H1 (cell line): ENCODE data around the gene TEAD2. TPM values are rescaled to one million over a fixed set of nuclear protein-coding genes. Genes with fewer than 3 reads are reported as not detected.

Source experiments
- CTCF ChIA-PET: fragments of 300-600 bp; sonication (Branson Sonifier 250); formaldehyde crosslinking; loops from one replicate; lab custom pipeline; 2021; ENCODE audit not compliant: partially characterized antibody; lab: Charles Lee
- POLR2A ChIA-PET: fragments of 300-600 bp; sonication (Branson Sonifier 250); formaldehyde crosslinking; loops from one replicate; lab custom pipeline; 2021; ENCODE audit warnings: inconsistent platforms; ENCODE audit not compliant: partially characterized antibody; lab: Charles Lee
- DNase-seq, 2 experiments: peaks; one replicate each; pipeline versions ENCODE4 v3.0.0 to v3.0.0-alpha.2; 2010 to 2022; ENCODE audit warnings: low spot score in 2 of 2, low read depth in 1 of 2, mixed read lengths in 1 of 2
- FAIRE-seq: peaks from 2 replicates; lab custom pipeline; 2011; peaks lifted over from hg19 to GRCh38; lab: Jason Lieb, UNC
- H2AFZ ChIP-seq: 2 replicates; pipeline ENCODE4 v1.8.1; 2012; ENCODE audit warnings: low read length, inconsistent platforms
- H2AK5ac ChIP-seq: 2 replicates; pipeline ENCODE4 v1.6.1; 2013; ENCODE audit warnings: low read depth, low read length
- H2BK120ac ChIP-seq: replicated peaks from 2 replicates; pipeline ENCODE3; 2013; ENCODE audit warnings: low read depth, low read length, inconsistent platforms
- H2BK12ac ChIP-seq: 2 replicates; pipeline ENCODE4 v1.6.1; 2013; ENCODE audit warnings: low read depth, low read length
- H2BK15ac ChIP-seq: 2 replicates; pipeline ENCODE4 v1.6.1; 2013; ENCODE audit warnings: low read length
- H2BK20ac ChIP-seq: 2 replicates; pipeline ENCODE4 v1.6.1; 2013; ENCODE audit warnings: low read length
- H2BK5ac ChIP-seq: 2 replicates; pipeline ENCODE4 v1.6.1; 2013; ENCODE audit warnings: low read depth, low read length
- H3K14ac ChIP-seq: 2 replicates; pipeline ENCODE4 v1.6.1; 2013; ENCODE audit warnings: inconsistent platforms; ENCODE audit not compliant: insufficient read length
- H3K18ac ChIP-seq: 2 replicates; pipeline ENCODE4 v1.6.1; 2013; ENCODE audit warnings: low read length; ENCODE audit errors: extremely low read depth
- H3K23ac ChIP-seq: 2 replicates; pipeline ENCODE4 v1.6.1; 2013; ENCODE audit warnings: inconsistent platforms; ENCODE audit not compliant: insufficient read length
- H3K23me2 ChIP-seq: 2 replicates; pipeline ENCODE4 v1.6.1; 2013; ENCODE audit warnings: low read depth, low read length
- H3K27ac ChIP-seq: 2 replicates; pipeline ENCODE4 v1.6.1; 2011; ENCODE audit warnings: low read depth, low read length, inconsistent platforms
- H3K27me3 ChIP-seq, 4 experiments: replicated peaks in 1 of 4; 1 replicate in 1 of 4; 2 replicates in 3 of 4; pipeline versions ENCODE4 v1.6.1 to v1.8.1; 2011 to 2013; ENCODE audit warnings: low read length in 3 of 4, mild to moderate bottlenecking in 3 of 4, inconsistent platforms in 2 of 4, mixed read lengths in 2 of 4, moderate library complexity in 1 of 4; ENCODE audit not compliant: control insufficient read depth in 3 of 4, insufficient read depth in 3 of 4; ENCODE audit errors: extremely low read depth in 1 of 4
- H3K36me3 ChIP-seq, 4 experiments: 2 replicates each; pipeline versions ENCODE4 v1.6.1 to v1.8.1; 2011 to 2013; ENCODE audit warnings: mild to moderate bottlenecking in 4 of 4, low read length in 3 of 4, moderate library complexity in 2 of 4, control low read depth in 1 of 4, inconsistent platforms in 1 of 4; ENCODE audit not compliant: insufficient read depth in 4 of 4, control insufficient read depth in 2 of 4
- H3K4ac ChIP-seq: replicated peaks from 2 replicates; pipeline ENCODE3; 2013; ENCODE audit warnings: low read length, low read depth, mixed read lengths, inconsistent platforms; ENCODE audit not compliant: insufficient read length
- H3K4me1 ChIP-seq, 4 experiments: replicated peaks in 1 of 4; 1 replicate in 1 of 4; 2 replicates in 3 of 4; pipeline versions ENCODE4 v1.6.1 to v1.8.1; 2011 to 2013; ENCODE audit warnings: low read length in 3 of 4, inconsistent platforms in 2 of 4, mixed read lengths in 1 of 4; ENCODE audit not compliant: insufficient read depth in 4 of 4, control insufficient read depth in 3 of 4
- H3K4me2 ChIP-seq, 2 experiments: 2 replicates each; pipeline versions ENCODE4 v1.6.1 to v1.8.1; 2011 to 2013; ENCODE audit warnings: low read depth in 2 of 2, low read length in 2 of 2, control low read depth in 1 of 2, inconsistent platforms in 1 of 2, mild to moderate bottlenecking in 1 of 2; ENCODE audit not compliant: insufficient read depth in 1 of 2
- H3K4me3 ChIP-seq, 4 experiments: fragments of 200-600, 300-600 bp in 1 of 4; sonication (generic), shearing (Covaris generic), sonication (Bioruptor Twin) in 1 of 4; 2 replicates each; pipeline versions ENCODE4 v1.5.1 to v1.8.1; 2011 to 2016; ENCODE audit warnings: low read length in 4 of 4, low read depth in 3 of 4, control low read depth in 2 of 4, inconsistent platforms in 2 of 4, mild to moderate bottlenecking in 2 of 4, mixed read lengths in 1 of 4, moderate library complexity in 1 of 4; ENCODE audit not compliant: insufficient read depth in 2 of 4; ENCODE audit errors: extremely low read depth in 1 of 4
- H3K56ac ChIP-seq: replicated peaks from 2 replicates; pipeline ENCODE3; 2013; ENCODE audit warnings: low read depth, mild to moderate bottlenecking, mixed read lengths, low read length, inconsistent platforms; ENCODE audit not compliant: insufficient read length
- H3K79me1 ChIP-seq: 2 replicates; pipeline ENCODE4 v1.6.1; 2013; ENCODE audit warnings: low read depth, low read length, control low read depth
- H3K79me2 ChIP-seq, 2 experiments: 2 replicates each; pipeline versions ENCODE4 v1.6.1 to v1.8.1; 2012 to 2013; ENCODE audit warnings: low read length in 2 of 2, mild to moderate bottlenecking in 2 of 2, inconsistent platforms in 1 of 2; ENCODE audit not compliant: insufficient read depth in 2 of 2, control insufficient read depth in 1 of 2
- H3K9ac ChIP-seq, 4 experiments: replicated peaks in 1 of 4; 1 replicate in 1 of 4; 2 replicates in 3 of 4; pipeline versions ENCODE4 v1.6.1 to v1.8.1; 2011 to 2013; ENCODE audit warnings: low read depth in 3 of 4, low read length in 3 of 4, control low read depth in 2 of 4, mild to moderate bottlenecking in 2 of 4, moderate library complexity in 2 of 4, inconsistent platforms in 1 of 4; ENCODE audit errors: extremely low read depth in 1 of 4
- H3K9me3 ChIP-seq, 2 experiments: 2 replicates each; pipeline versions ENCODE4 v1.6.1 to v1.8.1; 2012 to 2013; ENCODE audit warnings: mild to moderate bottlenecking in 2 of 2, moderate library complexity in 2 of 2, control low read depth in 1 of 2, inconsistent platforms in 1 of 2, low read depth in 1 of 2, low read length in 1 of 2, mixed read lengths in 1 of 2; ENCODE audit not compliant: insufficient read depth in 2 of 2
- H4K20me1 ChIP-seq, 2 experiments: replicated peaks in 1 of 2; 2 replicates each; pipeline versions ENCODE3 to v1.8.1; 2011 to 2013; ENCODE audit warnings: inconsistent platforms in 2 of 2, low read length in 2 of 2, mild to moderate bottlenecking in 1 of 2; ENCODE audit not compliant: insufficient read depth in 2 of 2, control insufficient read depth in 1 of 2
- H4K5ac ChIP-seq: 2 replicates; pipeline ENCODE4 v1.6.1; 2013; ENCODE audit warnings: low read length, low read depth, mixed read lengths, inconsistent platforms; ENCODE audit not compliant: insufficient read length
- H4K8ac ChIP-seq: 2 replicates; pipeline ENCODE4 v1.8.0; 2013; ENCODE audit warnings: mild to moderate bottlenecking, moderate library complexity, low read length, inconsistent platforms; ENCODE audit not compliant: insufficient read depth; ENCODE audit errors: extremely low read depth
- H4K91ac ChIP-seq: replicated peaks from 2 replicates; pipeline ENCODE3; 2013; ENCODE audit warnings: low read length, mixed read lengths, inconsistent platforms; ENCODE audit not compliant: insufficient read length
- ATF3 ChIP-seq: IDR thresholded peaks from 2 replicates; pipeline ENCODE4 v1.6.1; 2011; ENCODE audit warnings: low read depth, mild to moderate bottlenecking, low read length; ENCODE audit not compliant: insufficient read depth
- BCL11A ChIP-seq, 2 experiments: IDR thresholded peaks; one replicate each; pipeline ENCODE4 v1.6.1; 2011; ENCODE audit warnings: low read depth in 2 of 2, low read length in 2 of 2, mild to moderate bottlenecking in 2 of 2
- CBX8 ChIP-seq: fragments of 300-800, 300-1000 bp; sonication (generic); IDR thresholded peaks from 2 replicates; pipeline ENCODE4 v1.7.1; 2016; ENCODE audit warnings: low read depth, low read length, borderline replicate concordance
- GABPA ChIP-seq: IDR thresholded peaks from 2 replicates; pipeline ENCODE4 v1.6.1; 2011; ENCODE audit warnings: mild to moderate bottlenecking, low read length, moderate library complexity, borderline replicate concordance; ENCODE audit not compliant: insufficient read depth
- MAFK ChIP-seq: IDR thresholded peaks from 2 replicates; pipeline ENCODE4 v1.6.1; 2012; ENCODE audit warnings: low read depth, mild to moderate bottlenecking, improper control_type of control experiment, low read length
- PHF8 ChIP-seq: fragments of 200-600 bp; sonication (generic); conservative IDR thresholded peaks from 2 replicates; pipeline ENCODE4 v1.7.1; 2012; ENCODE audit warnings: low read depth, mild to moderate bottlenecking, inconsistent platforms, low read length, moderate library complexity
- POLR2A ChIP-seq, 2 experiments: IDR thresholded peaks; 1 replicate in 1 of 2; 2 replicates in 1 of 2; pipeline ENCODE4 v1.6.1; 2011; ENCODE audit warnings: low read depth in 2 of 2, low read length in 2 of 2, mild to moderate bottlenecking in 2 of 2; ENCODE audit errors: control extremely low read depth in 1 of 2
- RBBP5 ChIP-seq: IDR thresholded peaks from 2 replicates; pipeline ENCODE4 v1.7.1; 2012; ENCODE audit warnings: low read depth, mild to moderate bottlenecking, inconsistent platforms, low read length, moderate library complexity, borderline replicate concordance
- SP2 ChIP-seq: IDR thresholded peaks from 2 replicates; pipeline ENCODE4 v1.6.1; 2012; ENCODE audit warnings: mild to moderate bottlenecking, low read length, inconsistent platforms
- SP4 ChIP-seq: IDR thresholded peaks from 2 replicates; pipeline ENCODE4 v1.6.1; 2012; ENCODE audit warnings: low read length, inconsistent platforms
- TBP ChIP-seq: IDR thresholded peaks from 2 replicates; pipeline ENCODE4 v1.6.1; 2011; ENCODE audit warnings: low read depth, low read length, improper control_type of control experiment
- TCF12 ChIP-seq: IDR thresholded peaks from 2 replicates; pipeline ENCODE4 v1.6.1; 2011; ENCODE audit warnings: low read depth, mild to moderate bottlenecking, low read length
- TEAD4 ChIP-seq: IDR thresholded peaks from 2 replicates; pipeline ENCODE4 v1.6.1; 2012; ENCODE audit warnings: low read depth, low read length, inconsistent platforms, mixed read lengths
- YY1 ChIP-seq: IDR thresholded peaks from 2 replicates; pipeline ENCODE4 v1.6.1; 2011; ENCODE audit warnings: low read depth, mild to moderate bottlenecking, low read length
- WGBS, 2 experiments: shearing (Covaris generic) in 1 of 2; methylation state at CpG; one replicate each; pipeline versions ENCODE4 v1.1.6 to v1.1.7; 2013 to 2015; ENCODE audit warnings: low lambda C conversion rate in 2 of 2, mixed read lengths in 2 of 2, inconsistent platforms in 1 of 2, low coverage in 1 of 2, missing lambda C conversion rate in 1 of 2; ENCODE audit not compliant: insufficient replicate concordance in 2 of 2, insufficient coverage in 1 of 2, insufficient read length in 1 of 2; ENCODE audit errors: extremely low coverage in 1 of 2, missing lambda C conversion rate in 1 of 2; 5-methylcytosine and 5-hydroxymethylcytosine counted together
- polyA plus RNA-seq, 7 experiments: library from polyadenylated mRNA; depleted of rRNA in 3 of 7; stranded (reverse) in 5 of 7; unstranded in 2 of 7; fragments of >200 nt in 5 of 7; fragments of 200-250 nt in 2 of 7; gene quantifications; 1 replicate in 5 of 7; 2 replicates in 1 of 7; 4 replicates in 1 of 7; pipeline versions ENCODE4 v1.2.1 to v1.2.3, GENCODE V29; 2011 to 2013; ENCODE audit warnings: missing spikeins in 2 of 7, mixed read lengths in 2 of 7
- total RNA-seq: library from RNA; stranded (reverse); fragmentation: NEBNext Ultra II Directional; extraction: Animal tissue kit (Norgen Biotek cat#: 25700); gene quantifications from 2 replicates; pipeline ENCODE4 v1.2.1, GENCODE V29; 2021

TEAD2 gene
- total and polyA plus RNA-seq, 2 of the 8 experiments (the other 6 are each of a cell fraction or from before 2014, with no cell fraction given) = 87.6 to 146 TPM

GRCh38 chr19:49331616-49332055 is 30.6 kb downstream of the TEAD2 start:
- H3K79me1 ChIP-seq = no peaks in the 10 kb centered on the region
- no peak overlapping the region for H2BK15ac ChIP-seq
- H4K8ac ChIP-seq = no peak overlapping the region
- H3K18ac ChIP-seq = no peak overlapping the region
- no peaks in the 10 kb centered on the region for H3K9me3 ChIP-seq
- H3K4ac ChIP-seq = no peak overlapping the region
- POLR2A ChIA-PET = interaction anchor here (0.7 to 1.7 kb wide), 4 partner anchors 9 to 50 kb away, joined by 3 to 4 read pairs (median 3); no protein-coding TSS in a partner anchor
- peak; percentile 70 for FAIRE-seq
- no peak overlapping the region for H3K23ac ChIP-seq
- H2AFZ ChIP-seq = no peak overlapping the region
- no peak overlapping the region for H2AK5ac ChIP-seq
- H3K79me2 ChIP-seq = no peaks in the 10 kb centered on the region
- no peak overlapping the region for H3K4me3 ChIP-seq
- no peak overlapping the region for H3K4me2 ChIP-seq
- peaks cover 0 to 3% of the 10 kb centered on the region in 2 experiments for H4K20me1 ChIP-seq
- H3K23me2 ChIP-seq = no peaks in the 10 kb centered on the region
- H2BK20ac ChIP-seq = no peak overlapping the region
- no peak overlapping the region for H4K91ac ChIP-seq
- no peak for DNase-seq
- H3K14ac ChIP-seq = no peak overlapping the region
- peaks cover 0 to 2% (median 0%) of the 10 kb centered on the region in 4 experiments; a peak in 4 of 7 replicates for H3K27me3 ChIP-seq
- H2BK120ac ChIP-seq = no peak overlapping the region
- H2BK5ac ChIP-seq = no peak overlapping the region
- H3K56ac ChIP-seq = no peak overlapping the region
- no peak overlapping the region for H2BK12ac ChIP-seq
- H3K9ac ChIP-seq = no peak overlapping the region
- 0 out of 8 replicates have a peak, but pooled peaks cover 0 to 5% (median 0%) of the 10 kb centered on the region in 4 experiments for H3K36me3 ChIP-seq
- CTCF ChIA-PET = interaction anchor here (1.2 to 2.3 kb wide), 3 partner anchors 19 to 105 kb away, joined by 3 to 7 read pairs (median 6); no protein-coding TSS in a partner anchor
- H3K27ac ChIP-seq = no peak overlapping the region
- H4K5ac ChIP-seq = no peak overlapping the region
- WGBS, 2 experiments = 78% methylated on average over 2 of the region's 2 CpGs; no CpG with 5 or more reads in 1 of the 2 experiments
- peaks cover 0 to 3% (median 0%) of the 10 kb centered on the region in 4 experiments; a peak in 1 of 7 replicates for H3K4me1 ChIP-seq
- no peak for TF ChIP-seq BCL11A (IDR thresholded peaks at IDR 0.05; ENCODE audit: low read depth in 2 of 2, low read length in 2 of 2)
- no peak for TF ChIP-seq RBBP5
- TF ChIP-seq ATF3 = peak; percentile 51; the same call in 1 of the 2 replicates
- TF ChIP-seq TCF12 = no peak
- no peak for TF ChIP-seq TEAD4
- TF ChIP-seq YY1 = peak; percentile 35; the same call in 1 of the 2 replicates
- TF ChIP-seq PHF8 = no peak
- TF ChIP-seq SP4 = no peak
- TF ChIP-seq MAFK = no peak
- TF ChIP-seq GABPA = no peak
- no peak for TF ChIP-seq TBP
- no peak for TF ChIP-seq CBX8
- TF ChIP-seq POLR2A (IDR thresholded peaks at IDR 0.05; ENCODE audit: control extremely low read depth in 1 of 2, low read depth in 2 of 2, low read length in 2 of 2) = 0 out of 3 replicates have a peak, but pooled peaks of 1 of the 2 experiments have one; percentile 22
- TF ChIP-seq SP2 = no peak
